KOPT-K1 (cell line): ENCODE measurements around the gene RAP1GAP2.

Experiments
- H3K27ac ChIP-seq: fragments of 200-600 bp; sonication (generic); 2 replicates; pipeline ENCODE4 v1.5.1; 2016; ENCODE audit warnings: antibody characterized with exemption, mild to moderate bottlenecking, low read depth, low read length; ENCODE audit not compliant: poor library complexity, severe bottlenecking
- H3K36me3 ChIP-seq: fragments of 200-600 bp; sonication (generic); 2 replicates; pipeline ENCODE4 v1.5.1; 2017; ENCODE audit warnings: antibody characterized with exemption, mild to moderate bottlenecking, low read length, moderate library complexity; ENCODE audit not compliant: insufficient read depth
- H3K9me3 ChIP-seq: fragments of 200-600 bp; sonication (generic); 2 replicates; pipeline ENCODE4 v1.5.1; 2017; ENCODE audit warnings: antibody characterized with exemption, low read length, mild to moderate bottlenecking; ENCODE audit not compliant: insufficient read depth, poor library complexity, severe bottlenecking

The RAP1GAP2 gene

DNA sequence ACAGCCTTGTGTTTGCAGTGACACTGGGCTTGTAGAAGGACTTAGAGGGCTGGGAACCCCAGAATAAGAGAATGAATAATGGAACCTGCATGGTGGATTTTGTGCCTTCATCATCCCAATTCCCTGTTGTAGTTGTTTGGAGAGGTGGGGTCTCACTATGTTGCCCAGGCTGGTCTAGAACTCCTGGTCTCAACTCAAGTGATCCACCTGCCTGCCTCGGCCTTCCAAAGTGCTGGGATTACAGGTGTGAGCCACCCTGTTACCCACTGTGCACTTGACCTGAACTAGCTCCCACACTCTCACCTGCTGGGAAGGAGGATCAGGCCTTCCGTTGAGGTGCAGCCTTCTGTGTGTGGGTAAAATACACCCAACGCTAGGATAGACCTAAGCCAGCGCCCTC lies 55.4 kb downstream of the RAP1GAP2 start:
- Histone ChIP-seq H3K9me3 (no peaks in the 10 kb centered on the region), H3K36me3 (no peaks in the 10 kb centered on the region), H3K27ac (no peak overlapping the region)

GRCh38 chr17:2852221-2852620 lies 56.0 kb downstream of the RAP1GAP2 start:
- Histone ChIP-seq H3K36me3 (no peaks in the 10 kb centered on the region), H3K27ac (no peak overlapping the region), H3K9me3 (no peaks in the 10 kb centered on the region)

DNA sequence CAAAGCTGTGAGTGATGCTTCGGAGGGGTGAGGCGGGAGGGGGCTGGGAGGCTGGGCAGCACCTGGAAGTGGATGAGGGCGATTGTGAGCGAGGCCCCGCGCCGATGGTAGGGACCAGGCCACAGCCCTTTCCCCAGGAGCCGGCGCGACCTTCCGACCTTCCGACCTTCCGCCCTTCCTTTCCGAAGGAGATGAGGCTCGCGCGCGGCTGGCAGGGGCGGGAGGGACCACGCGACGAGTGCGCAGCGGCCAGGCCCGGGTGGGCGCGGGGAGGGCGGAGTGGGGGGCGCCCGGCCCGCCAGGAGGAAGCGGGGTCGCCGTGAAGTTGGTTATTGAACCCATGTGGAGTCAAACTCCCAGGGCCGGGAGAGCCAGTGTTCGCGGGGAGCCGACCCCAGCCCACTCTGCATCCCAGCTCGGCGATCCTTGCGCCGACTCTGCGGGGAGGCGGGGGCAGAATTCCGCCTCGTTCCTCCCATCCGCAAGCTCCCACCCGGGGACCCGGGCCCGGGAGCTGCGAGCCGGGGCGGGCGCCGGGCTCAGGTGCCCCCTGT lies 56.6 kb downstream of the RAP1GAP2 start:
- H3K27ac ChIP-seq = no peak overlapping the region
- no peaks in the 10 kb centered on the region for H3K36me3 ChIP-seq
- H3K9me3 ChIP-seq = no peaks in the 10 kb centered on the region

DNA sequence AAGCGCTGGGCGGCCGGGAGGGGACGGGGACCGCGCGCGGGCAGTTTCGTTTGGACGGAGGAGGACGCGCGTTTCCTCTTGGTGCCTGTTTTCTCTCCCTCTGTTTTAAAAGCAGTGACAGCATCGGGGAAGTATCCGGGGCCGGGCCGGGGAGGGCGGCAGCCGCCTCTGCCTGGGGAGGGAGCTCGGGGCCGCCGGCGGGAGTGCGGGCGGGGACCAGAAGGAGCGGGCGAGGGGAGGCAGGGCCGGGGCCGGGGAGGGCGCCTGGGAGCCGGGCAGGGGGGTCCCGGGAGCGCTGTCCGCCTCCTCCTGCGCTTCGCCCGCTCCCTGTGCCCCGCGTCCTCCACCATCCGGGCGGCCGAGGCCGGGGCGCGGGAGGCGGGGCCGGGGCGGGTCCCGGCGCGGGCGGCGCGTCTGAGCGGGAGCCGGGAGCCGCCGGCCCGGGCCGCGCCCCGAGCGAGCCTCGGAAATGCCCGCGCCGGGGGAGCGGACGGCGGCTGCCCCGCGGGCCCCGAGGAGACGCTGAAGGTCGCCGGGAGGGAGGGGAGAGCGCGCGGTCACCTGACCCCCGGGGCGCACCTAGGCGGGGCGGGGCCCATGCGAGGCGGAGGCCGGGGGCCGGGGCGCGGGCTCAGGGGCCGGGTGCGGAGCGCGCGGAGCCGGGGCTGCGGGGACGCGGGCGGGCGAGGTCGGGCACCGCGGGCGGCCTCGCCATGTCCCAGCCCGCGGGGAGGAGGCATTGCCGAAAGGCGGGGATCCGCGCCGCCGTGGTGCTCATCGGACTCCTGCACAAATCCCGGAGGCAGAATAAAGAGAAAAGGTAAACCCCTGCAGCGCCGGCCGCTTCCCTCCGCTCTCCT lies 57.3 kb downstream of the RAP1GAP2 start:
- H3K36me3 ChIP-seq = no peaks in the 10 kb centered on the region
- H3K27ac ChIP-seq = no peak overlapping the region
- no peaks in the 10 kb centered on the region for H3K9me3 ChIP-seq

GRCh38 chr17:2854143-2855055 lies 58.2 kb downstream of the RAP1GAP2 start:
- Histone ChIP-seq H3K27ac (no peak overlapping the region), H3K36me3 (no peaks in the 10 kb centered on the region), H3K9me3 (no peaks in the 10 kb centered on the region)

DNA sequence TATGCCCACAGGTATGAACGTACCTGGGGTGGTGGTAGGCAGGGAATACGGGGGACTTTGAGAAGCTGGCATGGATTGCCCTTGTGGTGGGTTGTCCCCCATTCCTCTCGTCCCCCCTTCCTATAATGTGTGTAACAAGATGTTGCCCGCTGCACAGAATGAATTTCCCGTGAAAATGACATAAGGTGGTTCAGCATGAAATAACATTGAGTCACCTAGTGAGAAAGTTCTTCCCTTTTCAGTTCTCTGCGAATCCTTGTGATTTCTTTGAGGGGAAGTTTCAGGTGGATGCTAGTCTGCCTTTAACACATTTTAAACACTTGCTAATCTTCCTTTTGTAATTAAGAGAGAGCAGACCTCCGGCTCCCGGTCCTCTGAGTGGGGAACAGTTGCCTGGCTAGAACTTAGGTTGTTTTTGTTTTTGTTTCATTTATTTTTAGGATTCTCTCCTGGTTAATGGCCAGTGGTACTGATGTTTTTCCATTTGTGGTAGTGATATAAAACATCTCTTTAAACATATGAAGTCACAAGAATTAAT lies 58.9 kb downstream of the RAP1GAP2 start:
- Histone ChIP-seq H3K36me3 (no peaks in the 10 kb centered on the region), H3K9me3 (no peaks in the 10 kb centered on the region), H3K27ac (no peak overlapping the region)

GRCh38 chr17:2856727-2857126 lies 60.5 kb downstream of the RAP1GAP2 start:
- Histone ChIP-seq H3K9me3 (no peaks in the 10 kb centered on the region), H3K27ac (no peak overlapping the region), H3K36me3 (no peaks in the 10 kb centered on the region)

DNA sequence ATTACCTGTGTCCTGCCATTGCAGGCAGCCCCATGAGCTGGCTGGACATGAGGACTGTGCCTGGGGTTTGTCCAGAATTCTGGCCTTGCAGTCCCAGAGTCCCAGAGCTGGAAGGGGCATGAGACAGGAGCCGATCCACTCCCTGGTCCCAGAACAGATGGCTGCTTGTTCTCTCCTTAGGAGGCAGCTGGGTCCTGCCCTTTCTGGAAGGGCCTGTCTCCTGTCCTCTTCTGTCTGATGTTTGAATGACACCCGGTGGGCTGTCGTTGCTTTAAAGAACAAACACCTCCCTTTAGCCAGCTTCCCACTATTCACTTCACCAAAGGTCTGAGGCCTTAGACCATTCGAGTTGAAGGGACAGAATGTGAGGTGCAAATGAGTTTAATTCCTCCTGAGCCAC lies 63.8 kb downstream of the RAP1GAP2 start:
- Histone ChIP-seq H3K27ac (no peak overlapping the region), H3K9me3 (no peaks in the 10 kb centered on the region), H3K36me3 (no peaks in the 10 kb centered on the region)

DNA sequence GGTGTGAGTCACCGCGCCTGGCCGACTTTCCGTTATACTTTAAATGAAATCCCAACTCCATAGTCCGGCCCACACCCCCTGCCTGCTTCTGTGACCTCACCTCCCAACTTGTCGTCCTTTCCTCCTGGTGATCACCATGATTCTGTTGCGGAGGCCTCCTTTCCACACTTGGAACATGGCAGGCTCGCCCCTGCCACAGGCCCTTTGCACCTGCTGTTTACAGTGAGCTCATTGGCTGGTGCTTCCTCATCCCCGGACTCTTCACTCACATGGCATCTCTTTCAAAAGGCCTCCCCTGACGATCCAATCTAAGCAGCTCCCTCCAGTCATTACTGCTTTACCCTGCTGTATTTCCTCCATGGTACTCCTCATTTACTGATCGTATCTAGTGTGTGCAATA lies 64.6 kb downstream of the RAP1GAP2 start:
- Histone ChIP-seq H3K27ac (no peak overlapping the region), H3K36me3 (no peaks in the 10 kb centered on the region), H3K9me3 (no peaks in the 10 kb centered on the region)

DNA sequence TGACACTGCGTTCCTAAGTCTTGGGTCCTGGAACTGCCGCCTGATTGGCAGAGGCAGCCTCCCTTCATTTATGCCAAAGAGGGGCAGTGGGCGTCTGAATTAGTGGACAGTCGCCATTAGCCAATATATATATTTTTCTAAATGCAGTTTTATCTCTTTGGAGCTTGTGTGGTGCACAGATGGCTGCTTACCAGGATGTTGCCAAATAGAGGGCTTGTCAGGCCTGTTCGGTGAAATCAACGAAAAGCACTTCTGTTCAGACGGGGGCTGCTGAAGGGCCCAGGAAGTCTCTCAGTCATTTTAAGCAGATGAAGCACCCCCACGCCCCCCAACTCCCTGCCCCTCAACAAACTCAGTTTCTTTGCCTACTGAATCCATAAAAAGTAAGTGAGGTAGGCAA lies 66.0 kb downstream of the RAP1GAP2 start:
- no peaks in the 10 kb centered on the region for H3K9me3 ChIP-seq
- no peaks in the 10 kb centered on the region for H3K36me3 ChIP-seq
- H3K27ac ChIP-seq = no peak overlapping the region

DNA sequence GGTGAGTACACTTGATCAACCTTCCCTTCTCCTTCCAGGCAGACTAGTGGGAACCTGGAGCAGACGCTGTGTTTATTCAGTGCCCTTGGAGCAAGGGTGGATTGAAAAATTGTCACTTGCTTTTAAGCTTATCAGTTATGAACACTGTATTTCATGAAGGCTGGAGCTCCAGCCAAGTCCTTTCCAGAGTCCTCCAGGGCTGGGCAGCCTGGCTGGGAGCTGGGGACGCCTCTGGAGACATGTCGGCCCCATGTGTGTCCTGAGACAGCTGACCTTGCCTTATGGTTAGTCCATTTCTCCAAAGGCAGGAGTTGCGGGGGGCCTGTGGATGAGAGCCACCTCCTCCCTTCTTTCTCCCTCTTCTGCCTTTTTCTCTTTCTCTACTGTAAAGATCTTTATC lies 67.0 kb downstream of the RAP1GAP2 start:
- H3K27ac ChIP-seq = no peak overlapping the region
- no peaks in the 10 kb centered on the region for H3K36me3 ChIP-seq
- no peaks in the 10 kb centered on the region for H3K9me3 ChIP-seq

DNA sequence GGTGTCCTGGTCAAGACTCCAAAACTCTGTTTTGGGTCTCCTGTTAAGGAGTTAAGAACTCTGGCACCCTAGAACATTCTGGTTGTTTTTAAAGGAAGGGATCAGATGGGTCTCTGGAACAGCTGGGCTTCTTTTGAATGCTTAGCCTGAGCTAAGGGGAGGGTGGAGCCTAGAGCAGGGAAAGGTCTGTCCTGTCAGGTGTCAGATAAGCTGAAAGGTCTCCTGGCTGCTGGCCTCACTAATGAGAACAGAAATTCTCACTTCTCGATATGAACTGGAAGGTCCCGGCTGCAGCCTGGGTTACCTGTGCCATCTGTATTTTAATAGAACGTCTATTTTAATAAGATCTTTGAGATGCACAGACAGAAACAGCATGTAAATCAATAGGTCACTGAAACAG lies 69.0 kb downstream of the RAP1GAP2 start:
- H3K36me3 ChIP-seq = no peaks in the 10 kb centered on the region
- no peak overlapping the region for H3K27ac ChIP-seq
- H3K9me3 ChIP-seq = no peaks in the 10 kb centered on the region

GRCh38 chr17:2867441-2868424 lies 71.5 kb downstream of the RAP1GAP2 start:
- Histone ChIP-seq H3K27ac (no peak overlapping the region), H3K9me3 (no peaks in the 10 kb centered on the region), H3K36me3 (no peaks in the 10 kb centered on the region)

DNA sequence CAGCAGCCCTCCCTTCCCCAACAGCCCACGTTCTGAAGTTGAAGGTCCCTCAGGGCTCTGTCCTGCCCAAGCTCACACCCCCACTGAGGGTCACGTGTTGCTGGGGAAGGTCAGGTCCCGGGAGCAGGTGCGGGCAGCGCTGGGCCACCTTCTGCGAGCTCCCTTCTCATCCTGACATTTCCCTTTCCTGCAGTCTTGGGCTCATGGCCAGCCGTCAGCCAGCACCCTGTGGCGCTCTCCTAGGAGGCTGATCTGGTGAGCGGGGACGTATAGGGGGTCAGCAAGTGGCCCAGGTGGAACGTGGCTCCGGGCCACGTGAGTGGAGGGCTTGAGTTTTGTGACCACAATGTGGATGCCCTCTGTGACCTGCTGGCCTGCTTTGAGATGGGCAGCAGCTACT lies 73.4 kb downstream of the RAP1GAP2 start:
- no peaks in the 10 kb centered on the region for H3K9me3 ChIP-seq

More for the DNA sequence above, 73.4 kb downstream of the RAP1GAP2 start:
- Histone ChIP-seq H3K27ac (no peak overlapping the region), H3K36me3 (no peaks in the 10 kb centered on the region)
